GM12873 (cell line): ENCODE measurements around the gene IKZF1.

Experiments used
- TF ChIP-seq, protein P1 (sequence below): IDR thresholded peaks from 2 replicates; pipeline ENCODE4 v1.5.1; 2012; ENCODE audit warnings: low read depth, mild to moderate bottlenecking, moderate library complexity, low read length, control low read depth; ENCODE audit not compliant: insufficient read depth; ENCODE audit errors: missing control alignments

Gene IKZF1

GRCh38 chr7:50418086-50418515, 113.6 kb downstream of the IKZF1 start:
- TF ChIP-seq, protein P1, sequence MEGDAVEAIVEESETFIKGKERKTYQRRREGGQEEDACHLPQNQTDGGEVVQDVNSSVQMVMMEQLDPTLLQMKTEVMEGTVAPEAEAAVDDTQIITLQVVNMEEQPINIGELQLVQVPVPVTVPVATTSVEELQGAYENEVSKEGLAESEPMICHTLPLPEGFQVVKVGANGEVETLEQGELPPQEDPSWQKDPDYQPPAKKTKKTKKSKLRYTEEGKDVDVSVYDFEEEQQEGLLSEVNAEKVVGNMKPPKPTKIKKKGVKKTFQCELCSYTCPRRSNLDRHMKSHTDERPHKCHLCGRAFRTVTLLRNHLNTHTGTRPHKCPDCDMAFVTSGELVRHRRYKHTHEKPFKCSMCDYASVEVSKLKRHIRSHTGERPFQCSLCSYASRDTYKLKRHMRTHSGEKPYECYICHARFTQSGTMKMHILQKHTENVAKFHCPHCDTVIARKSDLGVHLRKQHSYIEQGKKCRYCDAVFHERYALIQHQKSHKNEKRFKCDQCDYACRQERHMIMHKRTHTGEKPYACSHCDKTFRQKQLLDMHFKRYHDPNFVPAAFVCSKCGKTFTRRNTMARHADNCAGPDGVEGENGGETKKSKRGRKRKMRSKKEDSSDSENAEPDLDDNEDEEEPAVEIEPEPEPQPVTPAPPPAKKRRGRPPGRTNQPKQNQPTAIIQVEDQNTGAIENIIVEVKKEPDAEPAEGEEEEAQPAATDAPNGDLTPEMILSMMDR, result peak; percentile 95

DNA sequence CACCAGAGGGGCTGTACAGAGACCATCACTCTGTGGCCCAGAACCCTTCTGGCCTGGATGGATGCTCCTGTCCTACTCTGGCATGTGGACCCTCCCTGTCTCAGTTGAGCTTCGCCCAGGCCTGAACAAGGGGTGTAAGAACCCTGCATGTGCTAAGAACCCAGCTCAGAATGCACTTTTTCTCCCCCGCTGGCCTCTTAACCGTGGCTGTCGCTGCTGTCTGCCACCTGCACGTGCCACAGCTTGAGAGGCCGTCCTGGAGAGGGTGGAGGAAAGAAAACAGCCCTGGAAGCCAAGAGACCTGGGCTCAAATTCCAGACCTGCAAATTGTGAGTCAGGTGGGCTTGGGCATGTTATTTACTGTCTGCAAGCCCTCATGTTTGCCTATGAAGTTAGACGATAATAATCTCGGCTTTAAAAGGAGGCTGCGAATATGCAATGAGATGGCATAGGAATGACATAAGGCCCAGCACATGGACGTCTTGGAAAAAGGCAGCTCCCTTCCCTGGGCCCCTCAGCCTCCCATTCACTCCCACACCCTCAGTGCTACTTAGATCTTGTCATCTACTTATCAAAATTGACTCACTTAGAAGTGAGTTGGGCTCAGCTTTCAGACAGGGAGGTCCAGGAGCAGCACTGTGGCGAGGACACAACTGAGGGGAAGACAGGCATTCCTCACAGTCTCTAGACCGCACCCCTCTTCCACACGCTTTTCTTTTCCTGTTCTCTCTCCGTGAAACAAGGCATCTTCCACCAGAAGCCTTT, 114.2 kb downstream of the IKZF1 start:
- TF ChIP-seq, protein P1, result no peak

DNA sequence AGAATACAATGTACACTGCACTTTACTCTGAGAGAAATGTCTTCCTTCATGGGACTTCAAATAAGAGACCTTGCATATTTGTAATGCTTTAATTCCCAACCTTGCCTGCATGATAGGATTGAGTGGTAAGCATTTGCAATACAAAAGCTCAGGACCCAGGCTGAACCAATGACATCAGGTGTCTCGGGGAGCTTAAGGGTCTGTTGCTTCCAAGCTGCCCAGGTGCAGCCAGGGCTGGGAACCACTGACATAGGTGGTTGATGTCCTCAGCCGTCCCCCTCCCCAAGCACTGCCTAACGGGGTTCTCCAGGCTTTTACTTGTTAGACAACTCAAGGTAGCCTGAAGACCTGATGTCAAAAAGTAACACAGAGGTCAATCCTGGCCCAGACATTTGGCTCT, 116.5 kb downstream of the IKZF1 start:
- TF ChIP-seq, protein P1, result no peak

DNA sequence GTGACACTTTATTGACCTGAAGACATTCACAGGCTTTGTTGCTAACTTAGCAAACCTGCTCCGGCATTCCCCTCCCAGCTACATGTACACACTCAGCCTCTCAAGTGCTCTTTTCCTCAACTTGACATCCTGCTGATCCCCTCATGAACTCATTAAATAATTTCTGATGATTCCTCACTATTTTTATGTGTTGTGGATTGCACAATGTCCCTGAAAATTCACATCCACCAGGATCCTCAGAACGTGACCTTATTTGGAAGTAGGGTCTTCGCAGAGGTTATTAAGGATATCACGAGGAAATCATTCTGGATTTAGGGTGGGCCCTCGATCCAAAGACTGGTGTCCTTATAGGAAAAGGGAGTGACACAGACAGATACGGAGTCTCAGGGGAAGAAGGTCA, 118.3 kb downstream of the IKZF1 start:
- TF ChIP-seq, protein P1, result no peak

GRCh38 chr7:50423860-50424259, 119.3 kb downstream of the IKZF1 start:
- TF ChIP-seq, protein P1, result no peak

DNA sequence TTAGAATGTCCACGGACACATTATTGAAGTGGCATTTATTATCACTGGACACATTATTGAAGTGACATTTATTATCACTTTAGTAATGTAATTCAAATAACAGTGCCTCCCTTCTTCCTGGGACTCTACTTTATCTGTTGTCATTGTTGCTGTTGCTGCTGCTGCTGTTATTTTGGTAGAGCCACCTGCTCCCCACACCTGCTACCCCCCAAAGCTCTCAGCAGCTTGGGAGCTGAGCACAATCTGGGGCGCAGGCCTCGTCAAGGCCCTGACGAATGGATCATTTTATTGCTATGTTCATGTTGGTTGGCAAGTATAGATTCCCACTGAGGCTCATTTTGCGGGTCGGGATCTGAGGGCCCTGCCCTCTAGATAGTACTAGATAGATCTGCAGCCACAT, 120.8 kb downstream of the IKZF1 start:
- TF ChIP-seq, protein P1, result no peak

GRCh38 chr7:50426280-50427045, 121.9 kb downstream of the IKZF1 start:
- TF ChIP-seq, protein P1, result no peak
